Cerebellar cortex (tissue), 1 donor: ENCODE measurements around the gene SYT7.
"Not testable (repeated sequence)": the region's sequence is repeated elsewhere in the genome, so short reads cannot be mapped to it uniquely, and the experiment has no call there.

ENCODE experiments used
- DNase-seq: peaks from one replicate; pipeline ENCODE4 v3.0.0-alpha.2; 2015; ENCODE audit warnings: low spot score

SYT7 gene

GRCh38 chr11:61475433-61475832 lies 105.4 kb downstream of the SYT7 start:
- DNase-seq = no peak

GRCh38 chr11:61474013-61474643 lies 106.7 kb downstream of the SYT7 start:
- no peak for DNase-seq

GRCh38 chr11:61473370-61474012 lies 107.4 kb downstream of the SYT7 start:
- DNase-seq = no peak

- DNase-seq = no peak
Measured at GRCh38 chr11:61472868-61473267, 108.0 kb downstream of the SYT7 start.

- DNase-seq = no peak
Measured at GRCh38 chr11:61472282-61472681, 108.6 kb downstream of the SYT7 start.

GRCh38 chr11:61468002-61468401 lies 112.9 kb downstream of the SYT7 start:
- DNase-seq = no peak

- DNase-seq = not testable (repeated sequence)
Measured at GRCh38 chr11:61467602-61468001, 113.3 kb downstream of the SYT7 start.
